DMS79 (cell line): ENCODE data around the gene TKT.

Experiments used
- DNase-seq: peaks from one replicate; lab custom pipeline; 2025; lab: John Stamatoyannopoulos, UW

Gene TKT

DNA sequence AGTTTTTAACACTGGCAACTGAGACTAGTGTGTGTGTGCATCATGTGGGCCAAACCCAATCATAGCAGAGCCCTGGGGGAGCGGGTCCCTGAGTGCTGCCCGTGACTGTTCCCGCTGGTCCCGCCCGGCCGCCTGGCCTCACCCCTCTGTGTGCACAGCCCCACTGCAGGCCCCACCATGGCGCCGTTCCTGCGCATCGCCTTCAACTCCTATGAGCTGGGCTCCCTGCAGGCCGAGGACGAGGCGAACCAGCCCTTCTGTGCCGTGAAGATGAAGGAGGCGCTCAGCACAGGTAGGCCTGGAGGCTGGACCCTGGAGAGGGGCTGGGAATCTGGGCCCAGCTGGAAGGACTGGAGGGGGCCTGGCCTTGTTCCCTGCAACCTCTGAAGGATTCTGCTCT lies 77.6 kb downstream of the TKT start:
- DNase-seq = no peak

GRCh38 chr3:53175613-53176540 lies 79.9 kb downstream of the TKT start:
- no peak for DNase-seq
